H1 (cell line): ENCODE data around the gene HTR6. TPM values are rescaled to one million over a fixed set of nuclear protein-coding genes. Genes with fewer than 3 reads are reported as not detected.

Experiments used
- ATF2 ChIP-seq: IDR thresholded peaks from 2 replicates; pipeline ENCODE4 v1.6.1; 2012; ENCODE audit warnings: low read length, inconsistent platforms
- KDM1A ChIP-seq: fragments of 200-600, 300-600 bp; sonication (generic); IDR thresholded peaks from 2 replicates; pipeline ENCODE4 v1.7.1; 2016; ENCODE audit warnings: mild to moderate bottlenecking, low read length, borderline replicate concordance
- TAF1 ChIP-seq: IDR thresholded peaks from 2 replicates; pipeline ENCODE4 v1.6.1; 2011; ENCODE audit warnings: mild to moderate bottlenecking, low read depth, low read length
- polyA plus RNA-seq, 7 experiments: library from polyadenylated mRNA; depleted of rRNA in 3 of 7; stranded (reverse) in 5 of 7; unstranded in 2 of 7; fragments of >200 nt in 5 of 7; fragments of 200-250 nt in 2 of 7; gene quantifications; 1 replicate in 5 of 7; 2 replicates in 1 of 7; 4 replicates in 1 of 7; pipeline versions ENCODE4 v1.2.1 to v1.2.3, GENCODE V29; 2011 to 2013; ENCODE audit warnings: missing spikeins in 2 of 7, mixed read lengths in 2 of 7
- total RNA-seq: library from RNA; stranded (reverse); fragmentation: NEBNext Ultra II Directional; extraction: Animal tissue kit (Norgen Biotek cat#: 25700); gene quantifications from 2 replicates; pipeline ENCODE4 v1.2.1, GENCODE V29; 2021

HTR6 gene
- total and polyA plus RNA-seq, 2 of the 8 experiments (the other 6 are each of a cell fraction or from before 2014, with no cell fraction given): 0.76 to 0.95 TPM

GRCh38 chr1:19675797-19676196, 11.1 kb downstream of the HTR6 start (continued):
- TF ChIP-seq KDM1A: no peak
- no peak for TF ChIP-seq TAF1
- TF ChIP-seq ATF2: no peak
